ENCODE data around the gene NFATC3.

The NFATC3 gene

DNA sequence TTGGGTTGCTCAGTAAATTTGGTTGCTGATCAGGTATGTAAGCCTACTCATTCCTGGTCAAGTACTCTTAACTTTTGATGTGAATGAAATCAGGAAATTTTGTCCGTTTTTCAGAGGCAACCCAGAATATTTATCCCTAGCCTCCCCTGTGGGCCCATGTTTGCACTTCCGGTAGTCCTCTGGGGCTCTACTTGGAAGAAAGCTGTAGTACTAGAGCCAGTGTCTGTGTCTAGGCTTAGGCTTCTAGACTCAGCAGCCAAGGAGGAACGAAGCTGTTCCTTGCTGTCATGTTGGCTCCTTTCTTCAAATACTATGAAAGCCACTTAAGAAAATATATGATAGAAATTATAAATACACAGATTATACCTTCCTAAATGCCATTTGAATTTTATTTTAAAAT, 129.6 kb downstream of the NFATC3 start:
- TF ChIP-seq CTCF (conservative IDR thresholded peaks at IDR 0.05; ENCODE audit: low read depth, low read length) = no peak
- no peak for DNase-seq (ENCODE audit: low read depth)
- H3K4me3 ChIP-seq (ENCODE audit: low read depth, low read length) = no peak overlapping the region

DNA sequence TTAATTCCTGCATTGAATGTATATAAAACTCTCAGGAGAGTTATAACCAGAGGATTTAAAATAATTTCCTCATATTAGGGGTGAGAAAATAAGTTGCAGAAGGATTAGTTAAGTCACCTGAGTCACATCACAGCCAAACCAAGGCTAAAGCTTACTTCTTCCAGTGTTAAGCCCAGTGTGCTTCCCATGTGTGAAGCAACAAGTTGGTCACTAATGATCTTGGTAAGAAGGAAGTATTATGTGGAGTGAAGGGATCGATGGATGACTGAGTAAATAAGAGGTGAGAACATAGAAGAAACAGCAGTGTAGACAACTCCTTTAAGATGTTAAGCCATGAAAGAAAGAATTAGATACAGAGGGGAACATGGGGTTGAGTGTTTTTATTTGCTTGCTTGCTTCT, 130.1 kb downstream of the NFATC3 start:
- TF ChIP-seq CTCF (conservative IDR thresholded peaks at IDR 0.05; ENCODE audit: low read depth, low read length) = no peak
- DNase-seq (ENCODE audit: low read depth) = no peak
- no peak overlapping the region for H3K4me3 ChIP-seq (ENCODE audit: low read depth, low read length)

DNA sequence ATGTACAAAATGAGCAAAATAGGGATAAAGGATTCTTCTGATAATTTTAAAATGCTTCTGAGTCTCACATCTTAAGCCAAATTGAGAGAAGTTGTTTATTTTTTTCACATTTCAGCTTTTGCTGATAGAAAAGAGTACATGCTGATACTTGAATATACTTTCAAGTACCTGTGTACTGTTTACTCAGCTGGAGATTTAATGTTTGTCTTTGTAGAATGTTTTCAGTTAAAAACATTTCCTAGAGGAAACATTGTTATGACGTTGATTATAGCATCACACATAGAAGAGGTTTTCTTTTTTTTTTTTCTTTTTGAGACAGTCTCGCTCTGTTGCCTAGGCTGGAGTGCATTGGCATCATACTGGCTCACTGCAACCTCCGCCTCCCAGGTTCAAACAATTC, 131.1 kb downstream of the NFATC3 start:
- TF ChIP-seq CTCF (conservative IDR thresholded peaks at IDR 0.05; ENCODE audit: low read depth, low read length) = no peak

GRCh38 chr16:68217506-68217905, 132.3 kb downstream of the NFATC3 start:
- no peak overlapping the region for H3K4me3 ChIP-seq (ENCODE audit: low read depth, low read length)
- no peak for DNase-seq (ENCODE audit: low read depth)
- TF ChIP-seq CTCF (conservative IDR thresholded peaks at IDR 0.05; ENCODE audit: low read depth, low read length) = no peak

More for the DNA sequence above, 131.1 kb downstream of the NFATC3 start:
- DNase-seq (ENCODE audit: low read depth) = no peak
- no peak overlapping the region for H3K4me3 ChIP-seq (ENCODE audit: low read depth, low read length)

- no peak for TF ChIP-seq CTCF (conservative IDR thresholded peaks at IDR 0.05; ENCODE audit: low read depth, low read length)
- no peak overlapping the region for H3K4me3 ChIP-seq (ENCODE audit: low read depth, low read length)
- no peak for DNase-seq (ENCODE audit: low read depth)
These were observed 134.7 kb downstream of the NFATC3 start for GRCh38 chr16:68219725-68220351.

GRCh38 chr16:68223072-68223471, 137.9 kb downstream of the NFATC3 start:
- TF ChIP-seq CTCF (conservative IDR thresholded peaks at IDR 0.05; ENCODE audit: low read depth, low read length) = no peak
- H3K4me3 ChIP-seq (ENCODE audit: low read depth, low read length) = no peak overlapping the region
- DNase-seq (ENCODE audit: low read depth) = no peak

GRCh38 chr16:68226116-68226515, 140.9 kb downstream of the NFATC3 start:
- H3K4me3 ChIP-seq (ENCODE audit: low read depth, low read length) = no peak overlapping the region
- DNase-seq (ENCODE audit: low read depth) = no peak
- TF ChIP-seq CTCF (conservative IDR thresholded peaks at IDR 0.05; ENCODE audit: low read depth, low read length) = no peak
